SK-N-MC (cell line): ENCODE measurements around the gene FUBP3.

Experiments used
- EZH2 ChIP-seq: fragments of 200-600 bp; sonication (generic); IDR thresholded peaks from one replicate; pipeline ENCODE4 v1.6.1; 2017; ENCODE audit warnings: antibody characterized with exemption
- POLR2AphosphoS5 ChIP-seq: IDR thresholded peaks from 2 replicates; pipeline ENCODE4 v1.6.1; 2012; ENCODE audit warnings: mild to moderate bottlenecking, low read depth, low read length, borderline replicate concordance

DNA sequence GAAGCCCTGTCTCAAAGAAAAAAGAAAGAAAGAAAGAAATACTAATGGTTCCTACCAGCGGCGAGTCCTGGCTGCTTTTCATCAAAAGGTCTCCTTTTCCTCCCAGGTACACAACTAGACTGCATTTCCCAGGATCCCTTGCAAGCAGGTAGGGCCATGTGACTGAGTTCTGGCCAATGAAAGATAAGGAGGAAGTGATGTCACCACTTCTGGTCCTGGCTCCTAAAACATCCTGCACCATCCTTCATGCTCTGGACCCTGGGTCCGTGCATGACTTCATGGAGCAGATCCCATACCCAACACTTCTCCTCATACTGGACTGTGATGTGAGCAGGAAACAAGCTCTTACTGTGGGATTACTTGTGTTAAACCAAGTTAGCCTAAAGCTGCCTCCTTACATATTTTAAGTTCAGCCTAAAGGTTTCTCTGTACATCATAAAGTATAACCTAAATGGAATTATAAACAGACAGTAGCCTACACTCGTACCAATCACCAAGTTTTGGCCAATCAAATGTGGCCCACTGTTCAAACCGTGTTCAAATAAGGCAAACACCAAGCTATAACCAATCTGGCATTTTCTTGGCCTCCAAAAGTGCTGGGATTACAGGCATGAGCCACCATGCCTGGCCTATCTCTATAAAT is 30.2 kb upstream of the FUBP3 start:
- no peak for TF ChIP-seq EZH2
- no peak for TF ChIP-seq POLR2AphosphoS5
